HepG2 (cell line): Measurements from ENCODE around the gene MCF2L. TPM values are rescaled to one million over a fixed set of nuclear protein-coding genes. Genes with fewer than 3 reads are reported as not detected.
A peak's percentile ranks its signal among the peaks of the same experiment; 100 is the strongest.

Experiments used
- FOXP4 ChIP-seq: sonication (generic); formaldehyde crosslinking; IDR thresholded peaks from 2 replicates; pipeline ENCODE4 v1.4.0; 2020; ENCODE audit warnings: missing genetic modification reagents
- GATAD1 ChIP-seq: IDR thresholded peaks from 2 replicates; pipeline ENCODE4 v1.6.1; 2016; ENCODE audit warnings: missing genetic modification reagents, missing compliant biosample characterization
- HDAC1 ChIP-seq: sonication (generic); formaldehyde crosslinking; IDR thresholded peaks from 2 replicates; pipeline ENCODE4 v1.5.1; 2020; ENCODE audit warnings: mild to moderate bottlenecking, missing genetic modification reagents
- HNRNPH1 ChIP-seq: fragments of 200-400 bp; formaldehyde crosslinking; optimal IDR thresholded peaks from 2 replicates; pipeline ENCODE3; 2017; ENCODE audit warnings: mild to moderate bottlenecking, low read depth, low read length
- KAT8 ChIP-seq: IDR thresholded peaks from 2 replicates; pipeline ENCODE4 v1.6.1; 2016; ENCODE audit warnings: missing genetic modification reagents, missing compliant biosample characterization
- KDM1A ChIP-seq: IDR thresholded peaks from 2 replicates; pipeline ENCODE4 v1.6.1; 2016; ENCODE audit warnings: missing compliant biosample characterization
- KMT2A ChIP-seq: sonication (generic); formaldehyde crosslinking; IDR thresholded peaks from 2 replicates; pipeline ENCODE4 v1.4.0; 2020; ENCODE audit warnings: missing genetic modification reagents
- MEIS2 ChIP-seq: sonication (generic); formaldehyde crosslinking; IDR thresholded peaks from 2 replicates; pipeline ENCODE4 v1.9.0; 2021; ENCODE audit warnings: mild to moderate bottlenecking, missing genetic modification reagents
- MXD4 ChIP-seq: IDR thresholded peaks from 2 replicates; pipeline ENCODE4 v1.6.1; 2016; ENCODE audit warnings: mild to moderate bottlenecking, missing biosample characterization, missing genetic modification reagents
- NR2F6 ChIP-seq, 2 experiments: IDR thresholded peaks; 2 replicates each; pipeline ENCODE4 v1.6.1; 2016; ENCODE audit warnings: antibody characterized with exemption in 1 of 2, mild to moderate bottlenecking in 1 of 2
- RFXAP ChIP-seq: sonication (generic); formaldehyde crosslinking; IDR thresholded peaks from 2 replicates; pipeline ENCODE4 v1.4.0; 2020; ENCODE audit warnings: missing genetic modification reagents, borderline replicate concordance
- SNAI1 ChIP-seq: sonication (generic); formaldehyde crosslinking; IDR thresholded peaks from 2 replicates; pipeline ENCODE4 v1.5.0; 2020; ENCODE audit warnings: mild to moderate bottlenecking, missing genetic modification reagents, borderline replicate concordance
- TBL1XR1 ChIP-seq: fragments of 150-350 bp; IDR thresholded peaks from 2 replicates; pipeline ENCODE4 v1.6.1; 2014; ENCODE audit warnings: borderline replicate concordance, low read length; ENCODE audit not compliant: partially characterized antibody
- ZMYM4 ChIP-seq: sonication (generic); formaldehyde crosslinking; IDR thresholded peaks from 2 replicates; pipeline ENCODE4 v1.8.1; 2023; ENCODE audit warnings: mild to moderate bottlenecking, missing genetic modification reagents
- ZNF124 ChIP-seq: sonication (generic); formaldehyde crosslinking; IDR thresholded peaks from 2 replicates; pipeline ENCODE4 v1.4.0; 2020; ENCODE audit warnings: missing genetic modification reagents
- ZNF446 ChIP-seq: sonication (generic); formaldehyde crosslinking; IDR thresholded peaks from 2 replicates; pipeline ENCODE4 v1.5.0; 2020; ENCODE audit warnings: mild to moderate bottlenecking, missing genetic modification reagents
- ZNF577 ChIP-seq: sonication (generic); formaldehyde crosslinking; IDR thresholded peaks from 2 replicates; pipeline ENCODE4 v1.4.0; 2020; ENCODE audit warnings: mild to moderate bottlenecking, low read depth, missing genetic modification reagents, borderline replicate concordance
- ZNF605 ChIP-seq: sonication (generic); formaldehyde crosslinking; IDR thresholded peaks from 2 replicates; pipeline ENCODE4 v1.8.0; 2022; ENCODE audit warnings: mild to moderate bottlenecking, missing genetic modification reagents
- ZNF616 ChIP-seq: sonication (generic); formaldehyde crosslinking; IDR thresholded peaks from 2 replicates; pipeline ENCODE4 v1.5.0; 2020; ENCODE audit warnings: low read depth, mild to moderate bottlenecking, missing genetic modification reagents
- ZNF629 ChIP-seq: sonication (generic); formaldehyde crosslinking; conservative IDR thresholded peaks from 2 replicates; pipeline ENCODE4 v1.5.0; 2020; ENCODE audit warnings: missing genetic modification reagents
- ZNF687 ChIP-seq: sonication (generic); formaldehyde crosslinking; IDR thresholded peaks from 2 replicates; pipeline ENCODE4 v1.5.1; 2020; ENCODE audit warnings: mild to moderate bottlenecking, missing genetic modification reagents, moderate library complexity
- ZXDC ChIP-seq: sonication (generic); formaldehyde crosslinking; IDR thresholded peaks from 2 replicates; pipeline ENCODE4 v1.5.0; 2020; ENCODE audit warnings: mild to moderate bottlenecking, missing genetic modification reagents
- polyA plus RNA-seq, 8 experiments: library from polyadenylated mRNA; depleted of rRNA in 3 of 8; stranded (reverse) in 7 of 8; unstranded in 1 of 8; fragments of >200 nt; fragmentation: Illumina TruSeq in 4 of 8; extraction: Trizol in 4 of 8; gene quantifications; 2 replicates each; pipeline versions ENCODE4 v1.2.1 to v1.2.3, GENCODE V29; 2011 to 2016; ENCODE audit warnings: low read depth in 4 of 8, missing spikeins in 1 of 8, mixed read lengths in 1 of 8; ENCODE audit not compliant: insufficient read depth in 1 of 8
- total RNA-seq, 5 experiments: library from RNA; depleted of rRNA; stranded (reverse); fragments of >200 nt; fragmentation: Illumina TruSeq; extraction: Trizol; gene quantifications; 2 replicates each; pipeline ENCODE4 v1.2.3, GENCODE V29; 2016; ENCODE audit warnings: low read depth in 1 of 5

The MCF2L gene
- total and polyA plus RNA-seq, 2 of the 13 experiments (the other 11 are each of a cell fraction or from before 2014, with no cell fraction given), result 19.4 to 28.4 TPM

GRCh38 chr13:112951674-112952371 is 17.2 kb upstream of the MCF2L start (continued):
- TF ChIP-seq ZNF605 (CRISPR knock-in tag) (0 out of 2 replicates have a peak, but pooled peaks have one; percentile 12), KMT2A (CRISPR knock-in tag) (no peak; the same call in 1 of the 2 replicates), ZNF629 (CRISPR knock-in tag) (no peak), KAT8 (peak; percentile 40; the same call in 1 of the 2 replicates), ZNF446 (CRISPR knock-in tag) (no peak), ZNF577 (no peak), ZNF124 (no peak), HDAC1 (CRISPR knock-in tag) (peak; percentile 88), KDM1A (CRISPR knock-in tag) (0 out of 2 replicates have a peak, but pooled peaks have one; percentile 21), ZNF616 (CRISPR knock-in tag) (no peak), NR2F6 (IDR thresholded peaks at IDR 0.05) (peak; percentile 88), NR2F6 (CRISPR knock-in tag; IDR thresholded peaks at IDR 0.05) (peak; percentile 82), MEIS2 (peak; percentile 43; the same call in 1 of the 2 replicates), SNAI1 (CRISPR knock-in tag) (no peak), ZXDC (no peak), HNRNPH1 (no peak), TBL1XR1 (peak; percentile 76), GATAD1 (CRISPR knock-in tag) (peak; percentile 64; the same call in 1 of the 2 replicates), RFXAP (CRISPR knock-in tag) (no peak), FOXP4 (peak; percentile 96), ZNF687 (CRISPR knock-in tag) (peak; percentile 31; the same call in 1 of the 2 replicates), MXD4 (CRISPR knock-in tag) (peak; percentile 74), ZMYM4 (CRISPR knock-in tag) (peak; percentile 13; the same call in 1 of the 2 replicates)
